SH-SY5Y (cell line): Measurements from ENCODE around the gene UNC13A.

Experiments
- GATA2 ChIP-seq: IDR thresholded peaks from 2 replicates; pipeline ENCODE4 v1.6.1; 2011; ENCODE audit warnings: mild to moderate bottlenecking, low read depth, low read length
- GATA3 ChIP-seq: IDR thresholded peaks from 2 replicates; pipeline ENCODE4 v1.6.1; 2011; ENCODE audit warnings: low read depth, mild to moderate bottlenecking, low read length, moderate library complexity

DNA sequence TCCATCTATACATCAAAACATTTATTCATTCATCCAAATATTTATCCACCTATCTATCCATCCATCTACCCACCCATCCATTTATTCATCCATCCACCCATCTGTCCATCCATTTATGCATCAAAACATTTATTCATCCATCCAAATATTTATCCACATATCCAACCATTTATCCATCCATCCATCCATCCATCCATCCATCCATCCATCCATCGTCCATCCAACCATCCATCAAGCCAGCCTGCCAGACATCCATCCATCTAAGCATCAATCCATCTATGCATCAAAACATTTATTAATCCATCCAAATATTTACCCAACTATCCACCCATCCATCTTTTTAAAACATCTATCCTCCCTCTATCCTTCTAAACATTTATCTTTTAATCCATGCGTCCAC lies 62.2 kb downstream of the UNC13A start:
- TF ChIP-seq GATA2 = no peak
- no peak for TF ChIP-seq GATA3
